ENCODE measurements around the gene CCL13.

DNA sequence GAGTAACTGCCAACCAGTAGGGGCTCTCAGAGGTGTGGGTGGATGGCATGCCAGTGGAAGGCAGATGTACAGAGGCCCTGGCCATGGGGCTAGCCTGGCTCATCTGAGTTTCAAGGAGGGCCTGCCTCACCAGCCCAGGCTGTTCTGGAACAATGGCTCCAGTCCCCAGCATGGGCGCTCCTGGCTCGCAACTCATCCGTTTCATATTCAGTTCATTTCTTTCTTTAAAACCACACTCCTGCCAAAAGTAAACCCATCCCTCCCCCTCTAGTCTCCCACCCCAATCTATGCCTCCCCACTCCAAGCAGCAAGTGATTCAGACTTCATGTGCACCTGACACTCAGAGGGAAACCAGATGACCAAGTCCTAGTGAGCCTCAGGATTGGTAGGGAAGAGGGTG, 2.4 kb downstream of the CCL13 start:
- no peak for TF ChIP-seq CTCF (tag by site-specific recombination; IDR thresholded peaks at IDR 0.05)
- no peak for TF ChIP-seq ZNF629 (tag by site-specific recombination; IDR thresholded peaks at IDR 0.05)
- TF ChIP-seq ZNF175 (tag by site-specific recombination; IDR thresholded peaks at IDR 0.05) = no peak
- TF ChIP-seq ZNF404 (tag by site-specific recombination; IDR thresholded peaks at IDR 0.05) = no peak

Data from HEK293 (cell line).